Measurements from ENCODE around the gene SPTBN4.
"Not testable (repeated sequence)": the region's sequence is repeated elsewhere in the genome, so short reads cannot be mapped to it uniquely, and the experiment has no call there.

The SPTBN4 gene

DNA sequence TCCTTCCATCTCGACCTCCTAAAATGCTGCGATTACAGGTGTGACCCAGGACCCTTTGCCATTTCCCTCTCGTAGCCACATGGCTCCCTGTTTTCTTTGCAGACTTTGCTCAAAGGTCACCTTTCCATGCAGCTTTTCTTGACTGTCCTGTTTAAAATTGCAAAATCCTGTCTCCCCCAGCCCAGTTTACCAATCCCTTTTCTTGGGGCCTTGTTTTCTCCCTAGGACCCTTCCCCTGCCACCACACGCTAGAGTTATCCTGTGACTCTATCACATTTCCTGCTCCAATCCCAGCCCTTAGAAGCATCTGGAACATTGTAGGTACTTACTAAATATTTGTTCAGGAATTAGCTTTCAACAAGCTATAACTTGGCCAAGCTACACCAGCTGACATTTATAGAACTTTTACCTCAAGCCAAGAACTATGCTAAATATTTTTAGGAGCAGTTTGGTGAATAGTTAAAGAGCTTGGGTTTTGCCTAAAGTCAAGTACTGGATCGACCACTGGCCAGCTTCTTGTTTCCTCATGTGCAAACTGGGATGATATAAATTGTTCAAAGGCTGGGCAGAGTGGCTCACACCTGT lies 13.6 kb upstream of the SPTBN4 start:
- H3K36me3 ChIP-seq (ENCODE audit: control insufficient read depth, insufficient read depth, low read length) = no peaks in the 10 kb centered on the region
- no peak overlapping the region for H2AFZ ChIP-seq
- H3K9ac ChIP-seq = no peak overlapping the region
- no peaks in the 10 kb centered on the region for H3K9me3 ChIP-seq (ENCODE audit: control insufficient read depth, low read length)
- TF ChIP-seq CTCF (IDR thresholded peaks at IDR 0.05) = no peak
- H3K4me2 ChIP-seq (ENCODE audit: low read length) = no peak overlapping the region
- H3K4me1 ChIP-seq = no peaks in the 10 kb centered on the region
- no peaks in the 10 kb centered on the region for H3K79me2 ChIP-seq
- no peak overlapping the region for H3K4me3 ChIP-seq (ENCODE audit: low read depth, low read length)
- H3K27ac ChIP-seq = no peak overlapping the region
- H3K27me3 ChIP-seq (ENCODE audit: control insufficient read depth, insufficient read depth, low read length) = no peaks in the 10 kb centered on the region

GRCh38 chr19:40453943-40454342 lies 12.9 kb upstream of the SPTBN4 start:
- not testable (repeated sequence) for H3K9me3 ChIP-seq (ENCODE audit: control insufficient read depth, low read length); H3K27me3 ChIP-seq (ENCODE audit: control insufficient read depth, insufficient read depth, low read length); H3K9ac ChIP-seq; H2AFZ ChIP-seq; H3K79me2 ChIP-seq; H3K36me3 ChIP-seq (ENCODE audit: control insufficient read depth, insufficient read depth, low read length); H3K4me1 ChIP-seq; H3K4me3 ChIP-seq (ENCODE audit: low read depth, low read length); H3K27ac ChIP-seq; H3K4me2 ChIP-seq (ENCODE audit: low read length)

DNA sequence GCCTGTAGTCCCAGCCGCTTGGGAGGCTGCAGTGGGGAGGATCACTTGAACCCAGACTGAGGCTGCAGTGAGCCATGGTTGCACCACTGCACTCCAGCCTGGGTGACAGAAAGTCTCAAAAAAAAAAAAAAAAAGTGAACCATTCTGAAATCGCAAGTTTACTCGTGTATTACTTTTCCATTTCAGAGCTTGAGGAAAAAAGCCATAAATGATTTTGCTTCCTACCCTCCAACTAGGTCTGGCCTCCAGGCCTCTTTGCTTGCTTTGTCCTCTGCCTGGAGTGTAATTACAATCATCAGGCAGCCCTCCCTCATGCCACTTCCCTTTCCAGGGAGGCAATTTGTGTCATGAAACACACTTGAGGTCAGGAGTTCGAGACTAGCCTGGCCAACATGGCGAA lies 9.8 kb upstream of the SPTBN4 start:
- no peaks in the 10 kb centered on the region for H3K9me3 ChIP-seq (ENCODE audit: control insufficient read depth, low read length)
- H3K4me1 ChIP-seq = no peaks in the 10 kb centered on the region
- H2AFZ ChIP-seq = no peak overlapping the region
- H3K9ac ChIP-seq = no peak overlapping the region
- no peaks in the 10 kb centered on the region for H3K27me3 ChIP-seq (ENCODE audit: control insufficient read depth, insufficient read depth, low read length)
- H3K27ac ChIP-seq = no peak overlapping the region
- no peaks in the 10 kb centered on the region for H3K36me3 ChIP-seq (ENCODE audit: control insufficient read depth, insufficient read depth, low read length)
- no peaks in the 10 kb centered on the region for H3K79me2 ChIP-seq
- TF ChIP-seq CTCF (IDR thresholded peaks at IDR 0.05) = no peak
- H3K4me3 ChIP-seq (ENCODE audit: low read depth, low read length) = no peak overlapping the region
- H3K4me2 ChIP-seq (ENCODE audit: low read length) = no peak overlapping the region

DNA sequence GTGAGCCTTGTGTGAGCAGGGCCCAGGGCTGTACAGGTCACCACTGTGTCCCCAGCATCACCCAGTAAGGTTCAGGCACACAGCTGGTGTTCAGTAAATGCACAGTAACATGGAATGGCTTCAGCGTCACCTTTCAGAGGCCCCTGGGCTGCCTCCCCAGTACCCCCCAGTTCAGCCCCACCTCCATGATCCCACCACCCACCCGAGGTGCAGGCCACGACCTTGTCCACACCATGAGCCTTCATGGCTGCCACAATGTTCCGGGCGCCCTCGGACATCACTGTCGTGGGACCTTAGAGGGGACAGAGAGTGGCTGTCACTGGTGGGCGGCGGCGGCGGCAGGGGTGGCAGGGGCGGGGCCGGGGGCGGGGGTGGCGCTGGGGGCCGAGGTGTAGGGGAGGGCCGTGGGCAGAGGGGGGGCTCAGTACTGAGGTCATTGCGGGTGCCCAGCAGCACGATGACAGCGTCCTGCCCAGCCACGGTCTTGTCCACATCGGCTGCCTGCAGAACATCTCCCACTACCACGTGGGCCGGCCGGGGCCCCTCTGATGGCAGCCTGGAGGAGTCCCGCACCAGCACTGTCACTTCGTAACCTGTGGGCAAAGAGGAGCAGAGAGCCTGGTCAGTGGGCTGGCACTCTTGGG lies 8.7 kb upstream of the SPTBN4 start:
- H3K27ac ChIP-seq = no peak overlapping the region

DNA sequence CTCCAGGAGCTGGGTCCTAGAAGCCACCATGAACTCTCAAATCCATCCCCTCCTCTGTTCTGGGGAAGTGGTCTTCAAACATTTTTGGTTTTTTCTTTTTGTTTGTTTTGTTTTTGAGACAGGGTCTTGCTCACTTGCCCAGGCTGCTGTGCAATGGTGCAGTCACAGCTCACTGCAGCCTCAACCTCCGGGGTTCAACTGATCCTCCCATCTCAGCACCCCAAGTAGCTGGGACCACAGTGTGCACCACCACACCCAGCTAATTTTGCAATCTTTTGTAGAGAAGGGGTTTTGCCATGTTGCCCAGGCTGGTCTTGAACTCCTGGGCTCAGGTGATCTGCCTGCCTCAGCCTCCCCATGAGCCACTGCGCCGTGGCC lies 8.2 kb upstream of the SPTBN4 start:
- no peaks in the 10 kb centered on the region for H3K9me3 ChIP-seq (ENCODE audit: control insufficient read depth, low read length)
- no peak overlapping the region for H3K27ac ChIP-seq
- no peaks in the 10 kb centered on the region for H3K27me3 ChIP-seq (ENCODE audit: control insufficient read depth, insufficient read depth, low read length)
- no peak overlapping the region for H2AFZ ChIP-seq
- H3K4me2 ChIP-seq (ENCODE audit: low read length) = no peak overlapping the region
- H3K4me3 ChIP-seq (ENCODE audit: low read depth, low read length) = no peak overlapping the region
- no peaks in the 10 kb centered on the region for H3K4me1 ChIP-seq
- no peak overlapping the region for H3K9ac ChIP-seq
- TF ChIP-seq CTCF (IDR thresholded peaks at IDR 0.05) = no peak
- H3K36me3 ChIP-seq (ENCODE audit: control insufficient read depth, insufficient read depth, low read length) = no peaks in the 10 kb centered on the region
- H3K79me2 ChIP-seq = no peaks in the 10 kb centered on the region

More for the DNA sequence above, 8.7 kb upstream of the SPTBN4 start:
- H3K36me3 ChIP-seq (ENCODE audit: control insufficient read depth, insufficient read depth, low read length) = no peaks in the 10 kb centered on the region
- H3K9me3 ChIP-seq (ENCODE audit: control insufficient read depth, low read length) = no peaks in the 10 kb centered on the region
- H3K27me3 ChIP-seq (ENCODE audit: control insufficient read depth, insufficient read depth, low read length) = no peaks in the 10 kb centered on the region
- no peaks in the 10 kb centered on the region for H3K79me2 ChIP-seq
- H3K4me3 ChIP-seq (ENCODE audit: low read depth, low read length) = no peak overlapping the region
- no peak overlapping the region for H2AFZ ChIP-seq
- H3K4me1 ChIP-seq = no peaks in the 10 kb centered on the region
- H3K4me2 ChIP-seq (ENCODE audit: low read length) = no peak overlapping the region
- no peak overlapping the region for H3K9ac ChIP-seq
- TF ChIP-seq CTCF (IDR thresholded peaks at IDR 0.05) = no peak

All from parathyroid adenoma (tissue), 2 donors.